GM12878 (cell line): Measurements from ENCODE around the gene RAB44. TPM values are rescaled to one million over a fixed set of nuclear protein-coding genes. Genes with fewer than 3 reads are reported as not detected.
"Not testable (repeated sequence)": the region's sequence is repeated elsewhere in the genome, so short reads cannot be mapped to it uniquely, and the experiment has no call there.

Experiments
- ATAC-seq: fragments of 200-7000 bp; cut with Tn5 transposase; 3 replicates; pipeline ENCODE4 v1.9.1; 2020; ENCODE audit warnings: mild to moderate bottlenecking, moderate library complexity
- BruUV-seq: library from RNA; stranded (reverse); fragments of 400-500 nt; replicated peaks from 2 replicates; lab custom pipeline; 2021; lab: Mats Ljungman, UMichigan
- CTCF ChIA-PET: fragments of 300-600 bp; sonication (Branson Sonifier 250); formaldehyde crosslinking; extraction: SDS; loops from one replicate; lab custom pipeline; 2021; ENCODE audit warnings: inconsistent platforms; lab: Yijun Ruan, JAX
- POLR2A ChIA-PET: fragments of 350-600 bp; formaldehyde crosslinking; extraction: SDS; loops from one replicate; lab custom pipeline; 2021; ENCODE audit warnings: inconsistent platforms; lab: Charles Lee
- RAD21 ChIA-PET: fragments of 300-600 bp; sonication (Branson Sonifier 250); formaldehyde crosslinking; loops from one replicate; lab custom pipeline; 2023; ENCODE audit warnings: antibody characterized with exemption; ENCODE audit not compliant: unreplicated experiment; lab: Charles Lee
- SMC1A ChIA-PET: fragments of 300-600 bp; sonication (Branson Sonifier 250); formaldehyde crosslinking; loops from one replicate; lab custom pipeline; 2023; ENCODE audit not compliant: unreplicated experiment, uncharacterized antibody; lab: Charles Lee
- DNase-seq: peaks from one replicate; pipeline ENCODE4 v3.0.0-alpha.2; 2011; ENCODE audit warnings: low read depth, low spot score
- FAIRE-seq: peaks from 3 replicates; lab custom pipeline; 2011; peaks lifted over from hg19 to GRCh38; lab: Jason Lieb, UNC
- H2AFZ ChIP-seq: 2 replicates; pipeline ENCODE4 v1.6.0; 2011; ENCODE audit warnings: low read depth, low read length, control low read depth; ENCODE audit not compliant: control insufficient read depth
- H3K27ac ChIP-seq: 2 replicates; pipeline ENCODE4 v1.5.1; 2011; ENCODE audit warnings: control low read depth; ENCODE audit not compliant: control insufficient read depth, insufficient read depth
- H3K27me3 ChIP-seq, 2 experiments: replicated peaks in 1 of 2; 2 replicates each; pipeline versions ENCODE4 v1.6.0 to v1.6.1; 2011; ENCODE audit warnings: low read length in 1 of 2; ENCODE audit not compliant: control insufficient read depth in 2 of 2, insufficient read depth in 2 of 2
- H3K36me3 ChIP-seq, 2 experiments: 2 replicates each; pipeline ENCODE4 v1.5.1; 2011; ENCODE audit warnings: low read length in 1 of 2; ENCODE audit not compliant: control insufficient read depth in 2 of 2, insufficient read depth in 2 of 2
- H3K4me1 ChIP-seq: 2 replicates; pipeline ENCODE4 v1.6.1; 2011; ENCODE audit warnings: mild to moderate bottlenecking, low read length, moderate library complexity, mixed read lengths; ENCODE audit not compliant: control insufficient read depth, insufficient read depth
- H3K4me2 ChIP-seq: 2 replicates; pipeline ENCODE4 v1.6.0; 2011; ENCODE audit warnings: control low read depth; ENCODE audit not compliant: control insufficient read depth, insufficient read depth
- H3K4me3 ChIP-seq: fragments of 200-600 bp; sonication (generic); 2 replicates; pipeline ENCODE4 v1.5.1; 2016
- H3K79me2 ChIP-seq: 2 replicates; pipeline ENCODE4 v1.6.0; 2011; ENCODE audit warnings: low read length; ENCODE audit not compliant: control insufficient read depth, insufficient read depth
- H3K9ac ChIP-seq: 2 replicates; pipeline ENCODE4 v1.8.0; 2011; ENCODE audit warnings: low read length, control low read depth, mixed read lengths; ENCODE audit not compliant: control insufficient read depth, insufficient read depth
- H3K9me3 ChIP-seq: replicated peaks from 3 replicates; pipeline ENCODE4 v1.5.1; 2011; ENCODE audit warnings: mild to moderate bottlenecking, low read length; ENCODE audit not compliant: control insufficient read depth, insufficient read depth
- H4K20me1 ChIP-seq: 2 replicates; pipeline ENCODE4 v1.6.0; 2011; ENCODE audit not compliant: control insufficient read depth, insufficient read depth
- KLF5 ChIP-seq: fragments of 450-650 bp; IDR thresholded peaks from 2 replicates; pipeline ENCODE4 v1.6.1; 2014; ENCODE audit warnings: mild to moderate bottlenecking; ENCODE audit not compliant: partially characterized antibody
- MXI1 ChIP-seq: fragments of 150-350 bp; IDR thresholded peaks from 2 replicates; pipeline ENCODE4 v1.6.1; 2011; ENCODE audit warnings: low read depth, mild to moderate bottlenecking, inconsistent platforms, low read length, improper control_type of control experiment
- PML ChIP-seq: IDR thresholded peaks from 2 replicates; pipeline ENCODE4 v1.6.1; 2012; ENCODE audit warnings: low read length, inconsistent platforms
- RUNX3 ChIP-seq: IDR thresholded peaks from 2 replicates; pipeline ENCODE4 v1.6.1; 2012; ENCODE audit warnings: low read length, inconsistent platforms
- SMC3 ChIP-seq: IDR thresholded peaks from 2 replicates; pipeline ENCODE4 v1.6.1; 2011; ENCODE audit warnings: low read length, improper control_type of control experiment, borderline replicate concordance
- WGBS: methylation state at CpG from one replicate; pipeline ENCODE4 v1.1.6; 2016; ENCODE audit warnings: low lambda C conversion rate; ENCODE audit not compliant: insufficient replicate concordance, insufficient coverage; ENCODE audit errors: missing lambda C conversion rate; 5-methylcytosine and 5-hydroxymethylcytosine counted together
- in situ Hi-C: fragments of 300-500 bp; cut with MboI; formaldehyde crosslinking; loops from 9 replicates; pipeline ENCODE4 v1.14.3; 2018; ENCODE audit warnings: mixed read lengths
- intact Hi-C: fragments of 100-400 bp; cut with micrococcal nuclease; formaldehyde crosslinking; loops from one replicate; pipeline ENCODE4 v1.14.2; 2022; ENCODE audit not compliant: unreplicated experiment
- polyA plus RNA-seq, 11 experiments: library from polyadenylated mRNA; depleted of rRNA in 4 of 11; unstranded in 6 of 11; stranded (reverse) in 5 of 11; fragments of >200 nt; fragmentation: Nextera tagmentation in 4 of 11; fragmentation: Illumina TruSeq in 1 of 11; extraction: Ambion mirVana in 4 of 11; extraction: Trizol in 1 of 11; gene quantifications; 1 replicate in 1 of 11; 2 replicates in 10 of 11; pipeline versions ENCODE4 v1.2.1 to v1.2.3, GENCODE V29; 2011 to 2016; ENCODE audit warnings: inconsistent platforms in 2 of 11, missing spikeins in 2 of 11, low read depth in 1 of 11
- total RNA-seq, 4 experiments: library from RNA; depleted of rRNA in 3 of 4; stranded (reverse); fragments of >200 nt in 3 of 4; fragmentation: Illumina TruSeq in 1 of 4; extraction: Trizol in 1 of 4; gene quantifications; 2 replicates each; pipeline versions ENCODE4 v1.2.1 to v1.2.3, GENCODE V29; 2013 to 2021

RAB44 gene
- total and polyA plus RNA-seq, 10 of the 15 experiments (the other 5 are each of a cell fraction or from before 2014, with no cell fraction given): 0.01 to 0.08 (median 0.05) TPM; not detected in 2

DNA sequence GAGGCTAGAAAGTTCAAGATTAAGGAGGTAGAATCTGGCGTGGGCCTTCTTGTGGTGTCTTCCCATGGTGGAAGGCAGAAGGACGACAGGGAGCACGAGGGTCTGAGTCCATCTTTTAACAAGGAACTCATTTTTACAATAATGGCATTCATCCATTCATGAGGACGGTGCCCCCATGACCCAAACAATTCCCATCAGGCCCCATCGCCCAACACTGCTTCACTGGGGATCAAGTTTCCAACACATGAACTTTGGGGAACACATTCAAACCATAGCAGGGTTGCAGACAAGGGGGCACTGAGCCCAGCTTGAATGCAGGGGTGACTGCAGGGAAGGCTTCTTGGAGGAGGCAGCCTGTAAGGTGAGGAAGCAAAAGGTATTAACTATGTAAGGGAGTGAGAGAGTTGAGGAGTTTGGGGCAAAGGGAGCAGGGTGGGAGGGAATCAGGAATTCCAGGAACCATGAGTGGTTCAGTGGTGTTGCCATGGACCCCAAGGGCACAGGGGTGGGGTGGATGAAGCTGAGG, 5.5 kb downstream of the RAB44 start:
- no peak overlapping the region for H3K9ac ChIP-seq
- ChIA-PET RAD21 (interaction anchor here (0.5 kb wide), 1 partner anchor 74 kb away, joined by 3 read pairs; no protein-coding TSS in a partner anchor), SMC1A (no interaction called here), POLR2A (interaction anchor here (0.7 kb wide), 1 partner anchor 13 kb away, joined by 3 read pairs; no protein-coding TSS in a partner anchor), CTCF (interaction anchor here (1.5 to 4.0 kb wide), 2 partner anchors 55 to 88 kb away, joined by 6 to 27 read pairs; no protein-coding TSS in a partner anchor)
- H3K36me3 ChIP-seq: no peaks in the 10 kb centered on the region
- H3K27ac ChIP-seq: no peak overlapping the region
- no peak for DNase-seq
- H3K4me2 ChIP-seq: no peak overlapping the region
- 30% methylated on average over 5 of the region's 5 CpGs for WGBS
- FAIRE-seq: no peak
- TF ChIP-seq SMC3: no peak
- no peak for ATAC-seq
- BruUV-seq: no TSS peak
- intact Hi-C loops (no loop called here), in situ Hi-C loops (no loop called here)
- H2AFZ ChIP-seq: no peak overlapping the region
- no peaks in the 10 kb centered on the region for H4K20me1 ChIP-seq
- no peaks in the 10 kb centered on the region for H3K9me3 ChIP-seq
- no peak overlapping the region for H3K4me3 ChIP-seq
- H3K79me2 ChIP-seq: no peaks in the 10 kb centered on the region
- H3K27me3 ChIP-seq: no peaks in the 10 kb centered on the region
- H3K4me1 ChIP-seq: no peaks in the 10 kb centered on the region

DNA sequence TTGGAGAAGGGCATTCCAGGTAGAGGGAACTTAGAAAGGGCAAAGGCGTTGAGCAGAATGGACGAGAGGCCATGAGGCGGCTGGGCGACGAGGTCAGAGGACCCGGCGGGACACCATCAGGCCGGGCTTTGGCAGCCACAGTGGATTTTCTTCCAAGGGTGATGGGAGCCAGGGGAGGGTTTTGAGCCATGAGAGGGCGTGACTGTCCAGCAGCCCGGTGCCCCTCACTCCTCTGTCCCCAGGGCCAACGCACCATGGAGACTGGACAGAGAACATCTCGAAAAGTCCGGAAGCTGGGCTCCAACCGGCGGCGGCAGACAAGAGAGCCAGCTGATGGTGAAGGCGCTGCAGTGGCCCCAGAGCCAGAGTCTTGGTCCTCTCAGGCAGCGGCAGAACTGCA, 6.4 kb downstream of the RAB44 start:
- Histone ChIP-seq H2AFZ (no peak overlapping the region), H3K4me3 (no peak overlapping the region), H3K4me1 (no peaks in the 10 kb centered on the region), H3K27ac (no peak overlapping the region), H3K4me2 (no peak overlapping the region), H3K27me3 (no peaks in the 10 kb centered on the region), H3K9ac (no peak overlapping the region), H4K20me1 (no peaks in the 10 kb centered on the region), H3K79me2 (no peaks in the 10 kb centered on the region), H3K36me3 (no peaks in the 10 kb centered on the region), H3K9me3 (no peaks in the 10 kb centered on the region)
- POLR2A ChIA-PET: no interaction called here
- no TSS peak for BruUV-seq
- CTCF ChIA-PET: interaction anchor here (0.6 to 4.0 kb wide), 4 partner anchors 54 to 281 kb away, joined by 3 to 27 read pairs (median 4); no protein-coding TSS in a partner anchor
- in situ Hi-C loops (no loop called here), intact Hi-C loops (no loop called here)
- RAD21 ChIA-PET: no interaction called here
- DNase-seq (no peak), FAIRE-seq (no peak), ATAC-seq (no peak)
- no peak for TF ChIP-seq MXI1
- TF ChIP-seq KLF5: no peak
- no peak for TF ChIP-seq PML
- no peak for TF ChIP-seq RUNX3
- 87% methylated on average over 18 of the region's 18 CpGs for WGBS
- SMC1A ChIA-PET: interaction anchor here (0.7 kb wide), 1 partner anchor 54 kb away, joined by 3 read pairs; no protein-coding TSS in a partner anchor

DNA sequence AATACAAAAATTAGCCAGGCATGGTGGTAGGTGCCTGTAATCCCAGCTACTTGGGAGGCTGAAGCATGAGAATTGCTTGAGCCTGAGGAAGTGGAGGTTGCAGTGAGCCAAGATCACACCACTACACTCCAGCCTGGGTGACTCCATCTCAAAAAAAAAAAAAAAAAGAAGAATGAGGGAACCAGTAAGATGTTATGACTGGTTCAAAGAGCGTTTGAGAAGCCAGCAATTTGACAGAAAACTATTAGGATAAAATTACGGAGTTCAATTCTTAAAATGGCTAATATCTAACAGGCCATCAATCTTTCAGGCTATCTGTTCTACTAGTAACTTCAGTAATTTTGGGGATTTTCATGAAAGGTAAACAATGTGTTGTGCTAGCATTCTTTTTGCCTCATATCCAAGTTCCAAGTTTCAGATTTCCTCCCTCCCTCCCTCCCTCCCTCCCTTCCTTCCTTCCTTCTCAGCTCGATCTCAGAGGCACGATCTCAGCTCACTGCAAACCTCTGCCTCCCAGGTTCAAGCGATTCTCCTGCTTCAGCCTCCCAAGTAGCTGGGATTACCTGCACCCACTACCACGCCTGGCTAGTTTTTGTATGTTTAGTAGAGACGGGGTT, 7.4 kb downstream of the RAB44 start:
- CTCF ChIA-PET: interaction anchor here (1.1 to 1.6 kb wide), 3 partner anchors 54 to 89 kb away, joined by 3 to 7 read pairs (median 5); no protein-coding TSS in a partner anchor
- SMC1A ChIA-PET: interaction anchor here (0.6 to 1.4 kb wide), 4 partner anchors 61 to 104 kb away, joined by 3 to 4 read pairs (median 4); no protein-coding TSS in a partner anchor
- RAD21 ChIA-PET: interaction anchor here (0.6 kb wide), 1 partner anchor 78 kb away, joined by 3 read pairs; no protein-coding TSS in a partner anchor

More for the DNA sequence above, 7.4 kb downstream of the RAB44 start:
- H3K36me3 ChIP-seq, DNase-seq, ATAC-seq, H3K79me2 ChIP-seq, H4K20me1 ChIP-seq, FAIRE-seq, H3K4me2 ChIP-seq, H3K4me3 ChIP-seq, H3K27me3 ChIP-seq, H2AFZ ChIP-seq, H3K9ac ChIP-seq, intact Hi-C loops, H3K27ac ChIP-seq, H3K4me1 ChIP-seq, H3K9me3 ChIP-seq, in situ Hi-C loops, BruUV-seq: not testable (repeated sequence)
- WGBS: 33% methylated on average over 4 of the region's 7 CpGs
- POLR2A ChIA-PET: interaction anchor here (0.7 kb wide), 1 partner anchor 48 kb away, joined by 3 read pairs; no protein-coding TSS in a partner anchor
